K562 (cell line): ENCODE measurements around the gene SIGLEC15. TPM values are rescaled to one million over a fixed set of nuclear protein-coding genes. Genes with fewer than 3 reads are reported as not detected.

Experiments
- ATAC-seq: fragments of 200-7000 bp; cut with Tn5 transposase; 3 replicates; pipeline ENCODE4 v1.9.1; 2020; ENCODE audit warnings: moderate library complexity
- BruUV-seq: library from RNA; stranded (reverse); fragments of 400-500 nt; replicated peaks from 2 replicates; lab custom pipeline; 2021; lab: Mats Ljungman, UMichigan
- CTCF ChIA-PET: fragments of 300-600 bp; formaldehyde crosslinking; extraction: SDS; loops from one replicate; lab custom pipeline; 2021; ENCODE audit warnings: low intra/inter-chr PET ratio; lab: Yijun Ruan, JAX
- POLR2A ChIA-PET: fragments of 300-600, 350-650 bp; sonication (Branson Sonifier 250); formaldehyde crosslinking; extraction: SDS; loops from one replicate; lab custom pipeline; 2021; ENCODE audit warnings: antibody characterized with exemption, inconsistent platforms; lab: Yijun Ruan, JAX
- DNase-seq, 4 experiments: peaks; one replicate each; pipeline versions ENCODE4 v3.0.0 to v3.0.0-alpha.2; 2011 to 2018; ENCODE audit warnings: low spot score in 3 of 4, mixed read lengths in 3 of 4; ENCODE audit errors: extremely low read depth in 1 of 4
- FAIRE-seq: peaks from 2 replicates; lab custom pipeline; 2011; peaks lifted over from hg19 to GRCh38; lab: Jason Lieb, UNC
- H2AFZ ChIP-seq: 2 replicates; pipeline ENCODE4 v1.6.0; 2011; ENCODE audit warnings: low read depth, low read length, control low read depth, inconsistent platforms
- H3K27ac ChIP-seq: fragments of 200-600 bp; 3 replicates; pipeline ENCODE4 v1.8.0; 2011; ENCODE audit warnings: low read depth, mild to moderate bottlenecking, control low read depth, inconsistent platforms, low read length, moderate library complexity, mixed read lengths; ENCODE audit errors: extremely low read depth
- H3K27me3 ChIP-seq, 2 experiments: fragments of 300-600 bp in 1 of 2; 2 replicates in 1 of 2; 3 replicates in 1 of 2; pipeline versions ENCODE4 v1.6.0 to v1.8.0; 2011; ENCODE audit warnings: inconsistent platforms in 2 of 2, low read length in 2 of 2, mild to moderate bottlenecking in 1 of 2, mixed read lengths in 1 of 2, moderate library complexity in 1 of 2; ENCODE audit not compliant: control insufficient read depth in 2 of 2, insufficient read depth in 2 of 2
- H3K36me3 ChIP-seq: fragments of 300-600 bp; 3 replicates; pipeline ENCODE4 v1.8.0; 2011; ENCODE audit warnings: mild to moderate bottlenecking, low read length, inconsistent platforms; ENCODE audit not compliant: control insufficient read depth, insufficient read depth
- H3K4me1 ChIP-seq, 2 experiments: fragments of 200-600 bp in 1 of 2; replicated peaks in 1 of 2; 2 replicates in 1 of 2; 3 replicates in 1 of 2; pipeline versions ENCODE4 v1.5.1 to v1.8.0; 2011; ENCODE audit warnings: inconsistent platforms in 2 of 2, low read length in 2 of 2, mild to moderate bottlenecking in 1 of 2, mixed read lengths in 1 of 2, moderate library complexity in 1 of 2; ENCODE audit not compliant: control insufficient read depth in 2 of 2, insufficient read depth in 2 of 2
- H3K4me2 ChIP-seq: 2 replicates; pipeline ENCODE4 v1.6.1; 2011; ENCODE audit warnings: low read length, control low read depth, inconsistent platforms, mixed read lengths; ENCODE audit not compliant: insufficient read depth
- H3K4me3 ChIP-seq: fragments of 200-600 bp; sonication (generic), shearing (Covaris generic); 2 replicates; pipeline ENCODE4 v1.5.1; 2016; ENCODE audit warnings: control low read depth, inconsistent platforms
- H3K79me2 ChIP-seq: fragments of 200-600 bp; 3 replicates; pipeline ENCODE4 v1.8.0; 2011; ENCODE audit warnings: low read length, inconsistent platforms; ENCODE audit not compliant: control insufficient read depth, insufficient read depth
- H3K9ac ChIP-seq, 2 experiments: 2 replicates each; pipeline versions ENCODE4 v1.6.0 to v1.6.1; 2011; ENCODE audit warnings: low read depth in 2 of 2, low read length in 2 of 2, control low read depth in 1 of 2, inconsistent platforms in 1 of 2, mild to moderate bottlenecking in 1 of 2, mixed read lengths in 1 of 2; ENCODE audit not compliant: insufficient read depth in 1 of 2
- H3K9me1 ChIP-seq: one replicate; pipeline ENCODE4 v1.6.0; 2011; ENCODE audit warnings: inconsistent platforms, mild to moderate bottlenecking, low read length, moderate library complexity; ENCODE audit not compliant: control insufficient read depth, insufficient read depth
- H3K9me3 ChIP-seq: replicated peaks from 2 replicates; pipeline ENCODE4 v1.5.1; 2011; ENCODE audit warnings: low read depth, low read length, inconsistent platforms; ENCODE audit not compliant: control insufficient read depth, insufficient read depth
- H4K20me1 ChIP-seq: replicated peaks from 2 replicates; pipeline ENCODE4 v1.6.1; 2011; ENCODE audit warnings: low read length, inconsistent platforms, mixed read lengths; ENCODE audit not compliant: control insufficient read depth, insufficient read depth
- C11orf30 ChIP-seq: fragments of 450-650 bp; IDR thresholded peaks from 2 replicates; pipeline ENCODE4 v1.6.1; 2016; ENCODE audit warnings: low read depth, mild to moderate bottlenecking
- CC2D1A ChIP-seq: fragments of 450-650 bp; IDR thresholded peaks from 2 replicates; pipeline ENCODE4 v1.6.1; 2017; ENCODE audit warnings: mild to moderate bottlenecking
- IFI16 ChIP-seq: fragments of 250-450 bp; sonication (Bioruptor Pico); IDR thresholded peaks from 2 replicates; pipeline ENCODE4 v2.1.2; 2022; ENCODE audit warnings: mild to moderate bottlenecking, inconsistent platforms
- MAFF ChIP-seq: IDR thresholded peaks from 2 replicates; pipeline ENCODE4 v1.6.1; 2012; ENCODE audit warnings: low read length, improper control_type of control experiment
- MAFG ChIP-seq: fragments of 450-650 bp; conservative IDR thresholded peaks from 2 replicates; pipeline ENCODE4 v1.6.1; 2016; ENCODE audit warnings: missing genetic modification characterization, missing compliant biosample characterization
- MAFK ChIP-seq: IDR thresholded peaks from 2 replicates; pipeline ENCODE4 v1.6.1; 2011; ENCODE audit warnings: low read length, improper control_type of control experiment
- ZNF316 ChIP-seq: fragments of 450-650 bp; IDR thresholded peaks from 2 replicates; pipeline ENCODE4 v1.6.1; 2016
- WGBS: fragments of 100-300 bp; shearing (Covaris generic); methylation state at CpG from one replicate; pipeline ENCODE4 v1.1.6; 2016; ENCODE audit warnings: low coverage, mixed read lengths; ENCODE audit not compliant: insufficient coverage; ENCODE audit errors: missing lambda C conversion rate; 5-methylcytosine and 5-hydroxymethylcytosine counted together
- in situ Hi-C: fragments of 300-500 bp; cut with MboI; formaldehyde crosslinking; loops from 4 replicates; pipeline ENCODE4 v1.15.0; 2018; ENCODE audit warnings: inconsistent platforms, mixed read lengths
- intact Hi-C: fragments of 100-400 bp; cut with micrococcal nuclease; formaldehyde crosslinking; loops from 2 replicates; pipeline ENCODE4 v1.14.2; 2022
- polyA plus RNA-seq, 8 experiments: library from polyadenylated mRNA; depleted of rRNA in 4 of 8; stranded (reverse) in 5 of 8; unstranded in 3 of 8; fragments of >200 nt; fragmentation: Nextera tagmentation in 2 of 8; fragmentation: Illumina TruSeq in 1 of 8; extraction: Ambion mirVana in 2 of 8; extraction: Trizol in 1 of 8; gene quantifications; 2 replicates each; pipeline versions ENCODE4 v1.2.1 to v1.2.3, GENCODE V29; 2011 to 2014; ENCODE audit warnings: inconsistent platforms in 1 of 8, missing spikeins in 1 of 8
- total RNA-seq, 7 experiments: library from RNA; depleted of rRNA in 6 of 7; stranded (reverse); fragments of >200 nt in 6 of 7; fragmentation: Illumina TruSeq in 2 of 7; extraction: Trizol in 2 of 7; gene quantifications; 2 replicates each; pipeline versions ENCODE4 v1.2.1 to v1.2.3, GENCODE V29; 2011 to 2021; ENCODE audit warnings: low replicate concordance in 1 of 7
- TF ChIP-seq, protein P1 (sequence below): fragments of 250-450 bp; sonication (Bioruptor Pico); IDR thresholded peaks from 2 replicates; pipeline ENCODE4 v1.5.0; 2020; ENCODE audit warnings: mild to moderate bottlenecking, borderline replicate concordance

The SIGLEC15 gene
- total and polyA plus RNA-seq, 9 of the 15 experiments (the other 6 are each of a cell fraction or from before 2014, with no cell fraction given) = not detected

DNA sequence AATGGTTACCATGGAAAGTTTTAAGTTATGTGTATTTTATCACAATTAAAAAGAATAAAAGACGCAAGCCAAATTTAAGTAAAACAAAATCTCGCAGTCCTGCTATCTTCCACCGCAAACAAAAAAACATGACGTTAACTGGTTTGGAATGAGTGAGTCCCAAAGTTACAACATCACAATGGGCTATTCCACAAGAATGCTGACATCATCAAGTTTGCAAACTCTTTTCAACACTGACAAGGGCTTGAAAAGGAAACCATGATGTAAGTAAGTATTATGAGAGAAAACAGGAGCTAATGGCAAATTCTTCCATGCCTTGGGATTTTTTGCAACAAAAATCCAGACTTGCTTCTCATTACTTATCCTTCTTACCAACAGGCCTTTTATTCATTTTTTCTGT is 31.1 kb downstream of the SIGLEC15 start:
- intact Hi-C loops = no loop called here
- no peaks in the 10 kb centered on the region for H3K9me3 ChIP-seq
- H4K20me1 ChIP-seq = no peaks in the 10 kb centered on the region; the same call in 1 of the 2 replicates
- no peak for DNase-seq
- no TSS peak for BruUV-seq
- ChIA-PET CTCF (no interaction called here), POLR2A (interaction anchor here (0.9 kb wide), 1 partner anchor 11 kb away, joined by 4 read pairs; no protein-coding TSS in a partner anchor)
- peaks cover 44% of the 10 kb centered on the region; the same call in 2 of the 3 replicates for H3K36me3 ChIP-seq
- no peaks in the 10 kb centered on the region for H3K27me3 ChIP-seq
- no peak overlapping the region for H3K27ac ChIP-seq
- no peak overlapping the region for H3K4me2 ChIP-seq
- no peak for FAIRE-seq
- TF ChIP-seq C11orf30 (peak; percentile 77), MAFG (peak; percentile 77), ZNF316 (peak; percentile 84), IFI16 (CRISPR knock-in tag) (no peak), MAFK (peak; percentile 92), CC2D1A (no peak), MAFF (peak; percentile 88)
- TF ChIP-seq, protein P1, sequence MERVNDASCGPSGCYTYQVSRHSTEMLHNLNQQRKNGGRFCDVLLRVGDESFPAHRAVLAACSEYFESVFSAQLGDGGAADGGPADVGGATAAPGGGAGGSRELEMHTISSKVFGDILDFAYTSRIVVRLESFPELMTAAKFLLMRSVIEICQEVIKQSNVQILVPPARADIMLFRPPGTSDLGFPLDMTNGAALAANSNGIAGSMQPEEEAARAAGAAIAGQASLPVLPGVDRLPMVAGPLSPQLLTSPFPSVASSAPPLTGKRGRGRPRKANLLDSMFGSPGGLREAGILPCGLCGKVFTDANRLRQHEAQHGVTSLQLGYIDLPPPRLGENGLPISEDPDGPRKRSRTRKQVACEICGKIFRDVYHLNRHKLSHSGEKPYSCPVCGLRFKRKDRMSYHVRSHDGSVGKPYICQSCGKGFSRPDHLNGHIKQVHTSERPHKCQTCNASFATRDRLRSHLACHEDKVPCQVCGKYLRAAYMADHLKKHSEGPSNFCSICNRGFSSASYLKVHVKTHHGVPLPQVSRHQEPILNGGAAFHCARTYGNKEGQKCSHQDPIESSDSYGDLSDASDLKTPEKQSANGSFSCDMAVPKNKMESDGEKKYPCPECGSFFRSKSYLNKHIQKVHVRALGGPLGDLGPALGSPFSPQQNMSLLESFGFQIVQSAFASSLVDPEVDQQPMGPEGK = no peak
- no peak overlapping the region for H3K4me3 ChIP-seq
- no peaks in the 10 kb centered on the region for H3K4me1 ChIP-seq
- WGBS = 93% methylated on average over 4 of the region's 4 CpGs
- no peak overlapping the region for H2AFZ ChIP-seq
- no peak overlapping the region for H3K9ac ChIP-seq
- in situ Hi-C loops = no loop called here
- ATAC-seq = no peak
- no peaks in the 10 kb centered on the region for H3K79me2 ChIP-seq
- H3K9me1 ChIP-seq = no peaks in the 10 kb centered on the region
